GM23338 (cell line): ENCODE measurements around the gene ZNF91.

Source experiments
- CREB1 ChIP-seq: fragments of 250-450 bp; sonication (Bioruptor Pico); IDR thresholded peaks from 2 replicates; pipeline ENCODE4 v1.5.0; 2020; ENCODE audit warnings: low read depth, mild to moderate bottlenecking, moderate library complexity
- ETS1 ChIP-seq: IDR thresholded peaks from 2 replicates; pipeline ENCODE4 v1.6.1; 2016; ENCODE audit warnings: antibody characterized with exemption
- EZH2 ChIP-seq: fragments of 200-600 bp; sonication (generic); IDR thresholded peaks from one replicate; pipeline ENCODE4 v1.8.0; 2017; ENCODE audit warnings: antibody characterized with exemption, mild to moderate bottlenecking, low read depth; ENCODE audit not compliant: unreplicated experiment
- EZH2phosphoT487 ChIP-seq: fragments of 200-600 bp; sonication (generic); IDR thresholded peaks from one replicate; pipeline ENCODE4 v1.8.1; 2018; ENCODE audit warnings: antibody characterized with exemption; ENCODE audit not compliant: unreplicated experiment
- JUNB ChIP-seq: IDR thresholded peaks from one replicate; pipeline ENCODE4 v1.6.1; 2016; ENCODE audit warnings: antibody characterized with exemption; ENCODE audit not compliant: unreplicated experiment
- NANOG ChIP-seq: IDR thresholded peaks from 2 replicates; pipeline ENCODE4 v1.6.1; 2016; ENCODE audit warnings: antibody characterized with exemption, borderline replicate concordance
- POLR2AphosphoS5 ChIP-seq: IDR thresholded peaks from 2 replicates; pipeline ENCODE4 v1.6.1; 2016; ENCODE audit warnings: antibody characterized with exemption, low read depth
- REST ChIP-seq: IDR thresholded peaks from one replicate; pipeline ENCODE4 v1.6.1; 2018; ENCODE audit warnings: antibody characterized with exemption; ENCODE audit not compliant: unreplicated experiment
- STAT1 ChIP-seq: IDR thresholded peaks from one replicate; pipeline ENCODE4 v1.6.1; 2016; ENCODE audit warnings: antibody characterized with exemption; ENCODE audit not compliant: unreplicated experiment
- ZNF331 ChIP-seq: fragments of 250-450 bp; sonication (Bioruptor Pico); IDR thresholded peaks from 2 replicates; pipeline ENCODE4 v1.5.0; 2020; ENCODE audit warnings: low read depth, mild to moderate bottlenecking, moderate library complexity
- TF ChIP-seq, protein P1 (sequence below), 2 experiments: fragments of 200-600 bp in 1 of 2; sonication (generic) in 1 of 2; conservative IDR thresholded peaks; 2 replicates each; pipeline versions ENCODE4 v1.5.1 to v1.6.1; 2016 to 2017; ENCODE audit warnings: antibody characterized with exemption in 2 of 2, low read depth in 2 of 2, mild to moderate bottlenecking in 2 of 2, moderate library complexity in 1 of 2
- TF ChIP-seq, protein P2 (sequence below): fragments of 250-450 bp; sonication (Bioruptor Pico); IDR thresholded peaks from 2 replicates; pipeline ENCODE4 v1.5.0; 2020; ENCODE audit warnings: mild to moderate bottlenecking, moderate library complexity

GRCh38 chr19:23377276-23377675 lies 18.0 kb downstream of the ZNF91 start:
- TF ChIP-seq, protein P1, sequence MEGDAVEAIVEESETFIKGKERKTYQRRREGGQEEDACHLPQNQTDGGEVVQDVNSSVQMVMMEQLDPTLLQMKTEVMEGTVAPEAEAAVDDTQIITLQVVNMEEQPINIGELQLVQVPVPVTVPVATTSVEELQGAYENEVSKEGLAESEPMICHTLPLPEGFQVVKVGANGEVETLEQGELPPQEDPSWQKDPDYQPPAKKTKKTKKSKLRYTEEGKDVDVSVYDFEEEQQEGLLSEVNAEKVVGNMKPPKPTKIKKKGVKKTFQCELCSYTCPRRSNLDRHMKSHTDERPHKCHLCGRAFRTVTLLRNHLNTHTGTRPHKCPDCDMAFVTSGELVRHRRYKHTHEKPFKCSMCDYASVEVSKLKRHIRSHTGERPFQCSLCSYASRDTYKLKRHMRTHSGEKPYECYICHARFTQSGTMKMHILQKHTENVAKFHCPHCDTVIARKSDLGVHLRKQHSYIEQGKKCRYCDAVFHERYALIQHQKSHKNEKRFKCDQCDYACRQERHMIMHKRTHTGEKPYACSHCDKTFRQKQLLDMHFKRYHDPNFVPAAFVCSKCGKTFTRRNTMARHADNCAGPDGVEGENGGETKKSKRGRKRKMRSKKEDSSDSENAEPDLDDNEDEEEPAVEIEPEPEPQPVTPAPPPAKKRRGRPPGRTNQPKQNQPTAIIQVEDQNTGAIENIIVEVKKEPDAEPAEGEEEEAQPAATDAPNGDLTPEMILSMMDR (conservative IDR thresholded peaks at IDR 0.05; ENCODE audit: low read depth in 2 of 2): no peak
- TF ChIP-seq POLR2AphosphoS5 (no peak), EZH2 (no peak), NANOG (no peak), REST (no peak), EZH2phosphoT487 (no peak), ZNF331 (CRISPR knock-in tag) (no peak), ETS1 (no peak), STAT1 (no peak), JUNB (no peak), CREB1 (CRISPR knock-in tag) (no peak)
- TF ChIP-seq, protein P2, sequence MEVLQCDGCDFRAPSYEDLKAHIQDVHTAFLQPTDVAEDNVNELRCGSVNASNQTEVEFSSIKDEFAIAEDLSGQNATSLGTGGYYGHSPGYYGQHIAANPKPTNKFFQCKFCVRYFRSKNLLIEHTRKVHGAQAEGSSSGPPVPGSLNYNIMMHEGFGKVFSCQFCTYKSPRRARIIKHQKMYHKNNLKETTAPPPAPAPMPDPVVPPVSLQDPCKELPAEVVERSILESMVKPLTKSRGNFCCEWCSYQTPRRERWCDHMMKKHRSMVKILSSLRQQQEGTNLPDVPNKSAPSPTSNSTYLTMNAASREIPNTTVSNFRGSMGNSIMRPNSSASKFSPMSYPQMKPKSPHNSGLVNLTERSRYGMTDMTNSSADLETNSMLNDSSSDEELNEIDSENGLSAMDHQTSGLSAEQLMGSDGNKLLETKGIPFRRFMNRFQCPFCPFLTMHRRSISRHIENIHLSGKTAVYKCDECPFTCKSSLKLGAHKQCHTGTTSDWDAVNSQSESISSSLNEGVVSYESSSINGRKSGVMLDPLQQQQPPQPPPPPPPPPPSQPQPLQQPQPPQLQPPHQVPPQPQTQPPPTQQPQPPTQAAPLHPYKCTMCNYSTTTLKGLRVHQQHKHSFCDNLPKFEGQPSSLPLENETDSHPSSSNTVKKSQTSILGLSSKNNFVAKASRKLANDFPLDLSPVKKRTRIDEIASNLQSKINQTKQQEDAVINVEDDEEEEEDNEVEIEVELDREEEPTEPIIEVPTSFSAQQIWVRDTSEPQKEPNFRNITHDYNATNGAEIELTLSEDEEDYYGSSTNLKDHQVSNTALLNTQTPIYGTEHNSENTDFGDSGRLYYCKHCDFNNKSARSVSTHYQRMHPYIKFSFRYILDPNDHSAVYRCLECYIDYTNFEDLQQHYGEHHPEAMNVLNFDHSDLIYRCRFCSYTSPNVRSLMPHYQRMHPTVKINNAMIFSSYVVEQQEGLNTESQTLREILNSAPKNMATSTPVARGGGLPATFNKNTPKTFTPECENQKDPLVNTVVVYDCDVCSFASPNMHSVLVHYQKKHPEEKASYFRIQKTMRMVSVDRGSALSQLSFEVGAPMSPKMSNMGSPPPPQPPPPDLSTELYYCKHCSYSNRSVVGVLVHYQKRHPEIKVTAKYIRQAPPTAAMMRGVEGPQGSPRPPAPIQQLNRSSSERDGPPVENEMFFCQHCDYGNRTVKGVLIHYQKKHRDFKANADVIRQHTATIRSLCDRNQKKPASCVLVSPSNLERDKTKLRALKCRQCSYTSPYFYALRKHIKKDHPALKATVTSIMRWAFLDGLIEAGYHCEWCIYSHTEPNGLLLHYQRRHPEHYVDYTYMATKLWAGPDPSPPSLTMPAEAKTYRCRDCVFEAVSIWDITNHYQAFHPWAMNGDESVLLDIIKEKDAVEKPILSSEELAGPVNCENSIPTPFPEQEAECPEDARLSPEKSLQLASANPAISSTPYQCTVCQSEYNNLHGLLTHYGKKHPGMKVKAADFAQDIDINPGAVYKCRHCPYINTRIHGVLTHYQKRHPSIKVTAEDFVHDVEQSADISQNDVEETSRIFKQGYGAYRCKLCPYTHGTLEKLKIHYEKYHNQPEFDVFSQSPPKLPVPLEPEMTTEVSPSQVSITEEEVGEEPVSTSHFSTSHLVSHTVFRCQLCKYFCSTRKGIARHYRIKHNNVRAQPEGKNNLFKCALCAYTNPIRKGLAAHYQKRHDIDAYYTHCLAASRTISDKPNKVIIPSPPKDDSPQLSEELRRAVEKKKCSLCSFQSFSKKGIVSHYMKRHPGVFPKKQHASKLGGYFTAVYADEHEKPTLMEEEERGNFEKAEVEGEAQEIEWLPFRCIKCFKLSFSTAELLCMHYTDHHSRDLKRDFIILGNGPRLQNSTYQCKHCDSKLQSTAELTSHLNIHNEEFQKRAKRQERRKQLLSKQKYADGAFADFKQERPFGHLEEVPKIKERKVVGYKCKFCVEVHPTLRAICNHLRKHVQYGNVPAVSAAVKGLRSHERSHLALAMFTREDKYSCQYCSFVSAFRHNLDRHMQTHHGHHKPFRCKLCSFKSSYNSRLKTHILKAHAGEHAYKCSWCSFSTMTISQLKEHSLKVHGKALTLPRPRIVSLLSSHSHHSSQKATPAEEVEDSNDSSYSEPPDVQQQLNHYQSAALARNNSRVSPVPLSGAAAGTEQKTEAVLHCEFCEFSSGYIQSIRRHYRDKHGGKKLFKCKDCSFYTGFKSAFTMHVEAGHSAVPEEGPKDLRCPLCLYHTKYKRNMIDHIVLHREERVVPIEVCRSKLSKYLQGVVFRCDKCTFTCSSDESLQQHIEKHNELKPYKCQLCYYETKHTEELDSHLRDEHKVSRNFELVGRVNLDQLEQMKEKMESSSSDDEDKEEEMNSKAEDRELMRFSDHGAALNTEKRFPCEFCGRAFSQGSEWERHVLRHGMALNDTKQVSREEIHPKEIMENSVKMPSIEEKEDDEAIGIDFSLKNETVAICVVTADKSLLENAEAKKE (CRISPR knock-in tag): no peak
